Activated CD8-positive, alpha-beta memory T cell treated with anti-CD3 and anti-CD28 coated beads for 48 hours (primary cell): ENCODE results near the gene DOCK11.

ENCODE experiments used
- DNase-seq, 3 experiments: peaks; one replicate each; pipeline ENCODE4 v3.0.0-alpha.2; 2020; ENCODE audit warnings: low read depth in 2 of 3, low spot score in 2 of 3

The DOCK11 gene

DNA sequence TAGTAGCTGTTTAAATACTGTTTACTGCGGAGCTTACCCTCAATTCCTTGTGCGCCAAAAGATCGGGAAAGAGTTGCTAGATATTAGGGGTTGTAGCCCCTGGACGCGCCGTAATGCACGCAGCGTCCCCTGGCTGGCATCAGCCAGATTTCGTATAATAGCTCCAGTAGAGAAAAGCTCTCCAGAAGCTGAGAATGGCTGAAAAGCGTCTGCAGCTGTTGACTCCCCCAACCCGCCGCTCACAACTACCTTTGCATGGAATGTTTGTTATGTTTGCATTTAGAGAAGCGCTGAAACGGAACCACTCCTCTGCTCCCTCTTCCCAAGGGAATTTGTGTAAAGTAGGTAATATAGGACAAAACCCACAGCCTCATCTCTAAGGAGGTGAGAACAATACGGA lies 3.7 kb downstream of the DOCK11 start:
- no peak for DNase-seq

GRCh38 chrX:118502161-118502789 lies 6.7 kb downstream of the DOCK11 start:
- no peak for DNase-seq

DNA sequence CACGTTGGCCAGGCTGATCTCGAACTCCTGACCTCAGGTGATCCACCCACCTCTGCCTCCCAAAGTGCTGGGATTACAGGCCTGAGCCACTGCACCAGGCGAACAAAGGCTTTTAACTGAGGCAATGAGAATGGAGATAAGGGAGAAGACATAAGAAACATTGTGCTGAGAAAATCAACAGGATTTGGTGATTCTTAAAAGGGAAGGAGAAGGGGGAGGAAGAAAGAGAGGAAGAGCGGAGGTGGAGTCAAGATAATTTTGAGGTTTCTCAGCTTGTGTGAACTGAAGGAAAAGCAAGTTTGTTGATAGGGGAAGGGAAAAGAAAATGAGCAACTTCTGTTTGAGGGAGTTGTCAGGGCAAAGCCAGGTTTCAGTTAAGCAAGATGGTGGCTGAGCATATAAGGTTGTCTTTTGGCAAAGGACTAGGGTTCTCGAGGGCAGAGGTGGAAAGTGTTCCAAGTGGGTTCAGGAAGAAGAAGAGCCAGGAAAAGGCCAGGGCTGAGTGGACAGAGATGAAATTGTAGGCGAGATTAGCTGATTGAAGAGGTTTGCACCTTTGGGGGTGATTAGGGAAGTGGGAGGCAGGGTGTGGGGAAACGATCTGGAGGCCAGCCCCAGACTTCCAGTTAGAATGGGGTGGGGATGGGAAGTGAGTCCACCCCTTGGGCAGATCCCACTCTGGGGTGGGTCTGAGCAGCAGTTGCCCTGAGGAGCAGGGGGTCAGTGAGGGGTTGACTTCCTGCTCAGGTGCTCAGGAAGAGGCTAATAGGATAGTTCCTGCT lies 7.8 kb downstream of the DOCK11 start:
- no peak for DNase-seq

- DNase-seq, result no peak
Observed at GRCh38 chrX:118504581-118504980, 9.0 kb downstream of the DOCK11 start.

DNA sequence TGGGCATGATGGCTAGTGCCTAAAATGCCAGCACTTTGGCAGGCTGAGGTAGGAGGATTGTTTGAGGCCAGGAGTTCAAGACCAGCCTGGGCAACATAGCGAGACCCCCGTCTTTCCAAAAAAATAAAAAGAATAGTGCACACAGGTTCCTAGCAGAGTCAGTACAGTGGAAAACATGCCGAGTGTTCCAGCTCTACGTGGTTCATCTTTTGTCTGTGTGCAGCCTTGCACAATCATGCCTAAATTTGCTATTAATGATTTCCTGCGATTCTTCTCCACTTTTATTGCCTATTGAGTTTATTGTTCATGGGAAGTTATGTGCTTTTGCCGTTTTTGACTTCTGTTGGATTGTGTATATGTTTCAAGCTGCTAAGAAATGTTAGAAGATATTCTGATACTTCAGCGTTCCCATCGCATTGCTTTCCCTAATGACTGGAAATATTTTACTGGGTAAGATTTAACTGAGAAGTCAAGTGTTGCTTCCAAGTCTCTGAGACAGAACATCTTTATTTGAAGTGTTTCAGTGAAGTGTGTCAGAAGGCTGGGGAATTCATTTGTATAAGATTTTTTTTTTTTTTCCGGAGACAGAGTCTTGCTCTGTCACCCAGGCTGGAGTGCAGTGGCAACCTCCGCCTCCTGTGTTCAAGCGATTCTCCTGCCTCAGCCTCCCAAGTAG lies 11.3 kb downstream of the DOCK11 start:
- no peak for DNase-seq

DNA sequence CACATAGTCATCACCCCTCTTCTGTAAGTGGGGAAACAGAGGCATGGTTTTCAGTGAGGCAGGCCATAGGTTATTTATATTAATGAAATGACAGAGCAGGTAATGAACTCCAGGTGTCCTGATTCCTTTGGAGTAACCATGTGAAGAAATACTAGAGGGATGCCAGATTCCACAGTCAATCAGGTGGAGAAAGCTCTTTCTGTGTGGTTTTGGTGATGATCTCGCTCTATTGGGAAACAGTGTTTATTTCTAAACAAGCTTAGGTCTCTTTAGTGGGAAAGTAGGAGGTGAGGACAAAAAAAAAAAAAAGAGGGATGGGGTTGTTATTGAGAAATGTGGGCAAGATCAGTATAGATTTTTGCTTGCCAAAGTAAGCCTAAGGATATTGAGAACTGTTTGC lies 12.2 kb downstream of the DOCK11 start:
- no peak for DNase-seq

DNA sequence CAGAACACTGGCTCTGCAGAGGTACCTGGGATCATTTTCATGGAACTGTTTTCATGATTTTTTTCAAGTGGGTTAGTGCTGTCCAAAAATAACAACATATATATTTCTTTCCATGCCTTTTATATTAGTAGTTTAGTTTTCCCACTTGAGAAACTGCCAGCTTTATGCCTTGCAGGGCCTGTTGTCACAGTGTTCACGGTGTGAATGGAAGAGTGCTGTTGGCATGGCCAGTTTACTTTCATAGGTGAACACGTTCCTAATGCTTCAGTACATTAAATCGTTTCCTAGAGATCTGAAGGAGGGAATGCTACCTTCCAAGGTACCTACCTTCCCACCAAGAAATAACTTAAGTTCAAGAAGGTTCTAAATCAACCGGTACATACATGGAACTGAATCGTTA lies 12.6 kb downstream of the DOCK11 start:
- DNase-seq, result no peak

DNA sequence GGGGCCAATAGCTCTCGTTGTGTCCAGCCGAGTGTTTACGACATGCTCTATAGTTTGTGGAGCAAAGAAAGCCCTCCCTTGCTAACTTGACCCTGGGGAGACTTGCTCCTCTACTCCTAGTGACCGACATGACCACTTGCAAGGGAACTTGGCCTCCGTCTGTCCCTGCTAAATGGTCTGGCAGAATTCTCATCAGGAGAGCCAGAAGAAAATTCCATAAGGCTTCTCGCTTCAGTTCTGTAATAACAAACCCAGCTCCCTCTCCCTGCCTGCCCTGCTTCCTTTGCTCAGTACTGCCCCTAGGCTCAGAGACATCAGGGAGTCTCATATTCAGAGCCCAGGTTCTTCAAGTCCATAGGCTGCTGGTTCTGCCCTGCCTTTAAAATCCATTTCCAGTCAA lies 13.0 kb downstream of the DOCK11 start:
- DNase-seq, result no peak

GRCh38 chrX:118510111-118510510 lies 14.5 kb downstream of the DOCK11 start:
- DNase-seq, result no peak

GRCh38 chrX:118513120-118513898 lies 17.7 kb downstream of the DOCK11 start:
- DNase-seq, result no peak

DNA sequence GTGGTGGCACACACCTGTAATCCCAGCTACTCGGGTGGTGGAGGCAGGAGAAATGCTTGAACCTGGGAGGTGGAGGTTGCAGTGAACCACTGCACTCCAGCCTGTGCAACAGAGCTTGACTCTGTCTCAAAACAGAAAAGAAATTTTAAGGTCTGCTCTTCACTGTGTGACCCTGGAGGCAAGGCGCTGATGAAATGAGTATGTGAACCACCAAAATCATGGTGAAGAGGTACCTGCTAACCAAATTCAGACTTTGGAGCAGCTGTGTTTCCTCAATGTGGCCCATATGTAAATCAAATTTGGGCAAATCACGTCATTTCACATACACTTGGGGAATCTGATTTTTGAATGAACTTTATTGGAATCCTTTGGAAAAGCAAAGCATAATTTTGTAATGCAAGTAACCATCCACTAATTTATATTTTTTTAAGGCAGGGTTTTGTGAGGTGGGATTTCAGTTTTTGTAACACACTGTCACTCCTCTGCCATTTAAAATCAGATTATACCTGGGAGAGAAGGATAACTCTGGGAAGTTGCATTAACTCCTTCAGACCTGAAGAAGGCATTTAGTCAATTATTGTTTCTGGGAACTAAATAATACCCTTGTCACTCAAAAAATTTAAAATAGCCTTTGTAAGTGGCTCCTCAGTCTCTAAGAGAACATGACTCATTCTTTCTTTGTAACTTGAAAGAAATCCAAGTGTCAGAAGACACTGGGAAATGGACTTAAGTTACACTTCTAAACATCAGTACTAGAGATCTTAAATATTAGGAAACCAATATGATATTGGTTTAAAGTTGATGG lies 24.0 kb downstream of the DOCK11 start:
- DNase-seq, result no peak

DNA sequence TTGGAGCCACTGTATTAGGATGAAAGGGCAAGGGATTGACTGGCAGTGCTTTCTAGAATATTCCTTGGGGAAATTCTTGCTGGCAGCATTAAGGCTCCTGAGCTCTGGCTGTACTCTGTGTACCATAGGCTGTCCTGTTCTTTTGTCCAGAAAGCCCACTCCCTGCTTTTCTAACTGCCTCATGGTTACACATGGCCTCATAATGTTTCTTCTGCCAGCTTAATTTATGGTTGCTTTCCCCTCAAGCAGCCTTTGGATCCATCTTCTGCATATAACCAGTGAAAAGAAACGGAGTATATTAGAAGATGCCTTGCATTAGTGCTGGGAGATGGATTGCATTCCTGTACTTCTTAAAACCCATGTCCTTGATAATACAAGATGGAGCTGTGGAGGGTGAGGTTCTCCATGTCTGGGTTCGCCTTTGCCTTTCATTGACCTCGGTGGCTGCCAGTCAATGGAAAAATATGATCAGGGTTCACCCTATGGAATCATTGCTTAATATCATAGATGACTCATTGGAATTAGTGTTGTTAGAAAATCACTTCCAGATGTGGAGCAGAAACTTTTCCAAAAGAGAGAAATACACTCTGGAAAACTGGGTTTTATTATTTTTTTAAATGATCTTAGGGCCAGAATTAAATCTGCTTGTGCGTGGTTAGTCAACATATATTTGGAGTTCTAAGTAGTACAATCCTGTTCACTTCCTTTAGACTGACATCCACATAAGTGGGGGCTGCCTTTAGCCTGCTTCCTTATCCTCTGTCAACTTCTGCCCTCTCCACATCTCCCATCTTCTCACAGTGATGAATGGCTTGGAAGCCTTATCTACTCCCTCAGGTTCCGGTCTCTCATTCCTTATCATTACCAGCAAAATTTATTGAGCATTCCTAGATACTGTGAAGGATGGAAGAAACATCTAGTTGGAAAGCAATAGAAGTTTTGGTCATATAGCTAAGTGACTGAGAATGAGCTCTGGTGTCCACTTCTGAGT lies 24.9 kb downstream of the DOCK11 start:
- DNase-seq, result no peak

DNA sequence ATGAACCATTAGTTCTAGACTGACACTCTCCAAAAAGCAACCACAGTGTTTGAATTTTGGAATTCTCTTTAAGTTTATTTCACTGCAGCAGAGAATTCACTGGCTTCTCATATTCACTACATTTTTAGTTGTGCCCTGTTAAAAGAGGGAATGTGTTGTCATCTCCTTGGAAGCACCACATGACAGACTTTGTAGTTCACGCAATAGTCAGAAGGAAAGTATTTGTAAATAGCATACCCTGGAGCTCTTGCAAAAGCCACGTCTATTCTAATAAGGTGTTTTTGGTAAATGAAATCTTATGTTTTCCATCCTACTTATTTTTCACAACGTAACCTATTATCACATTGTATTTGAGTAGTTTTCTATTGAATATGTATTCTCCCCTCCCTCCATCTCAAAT lies 25.8 kb downstream of the DOCK11 start:
- no peak for DNase-seq

DNA sequence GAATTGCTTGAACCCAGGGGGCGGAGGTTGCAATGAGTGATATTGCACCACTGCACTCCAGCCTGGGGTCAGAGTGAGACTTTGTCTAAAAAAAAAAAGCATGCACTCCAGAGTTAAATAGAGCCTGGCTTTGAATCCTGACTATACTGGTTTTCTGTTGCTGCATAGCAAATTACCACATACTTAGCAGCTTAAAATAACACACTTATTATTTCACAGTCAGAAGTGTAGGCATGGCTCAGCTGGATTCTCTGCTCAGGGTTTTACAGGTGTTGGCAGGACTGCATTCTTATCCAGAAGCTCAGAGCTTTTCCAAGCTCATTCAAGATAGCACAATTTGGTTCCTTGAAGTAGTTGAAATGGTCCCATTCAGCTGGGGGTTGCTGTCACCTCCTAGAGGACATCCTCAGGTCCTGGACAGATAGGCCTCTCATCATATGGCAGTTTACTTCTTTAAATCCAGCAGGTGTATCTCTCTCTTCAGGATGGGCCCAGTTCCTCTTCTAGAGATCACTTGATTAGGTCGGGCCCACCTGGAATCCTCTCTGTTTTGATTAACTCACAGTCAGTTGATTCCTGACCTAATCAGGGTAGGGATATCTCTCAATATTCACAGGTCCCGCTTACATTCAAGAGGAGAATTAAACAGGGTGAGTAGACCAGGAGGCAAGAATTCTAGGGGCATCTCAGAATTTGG lies 26.8 kb downstream of the DOCK11 start:
- no peak for DNase-seq

DNA sequence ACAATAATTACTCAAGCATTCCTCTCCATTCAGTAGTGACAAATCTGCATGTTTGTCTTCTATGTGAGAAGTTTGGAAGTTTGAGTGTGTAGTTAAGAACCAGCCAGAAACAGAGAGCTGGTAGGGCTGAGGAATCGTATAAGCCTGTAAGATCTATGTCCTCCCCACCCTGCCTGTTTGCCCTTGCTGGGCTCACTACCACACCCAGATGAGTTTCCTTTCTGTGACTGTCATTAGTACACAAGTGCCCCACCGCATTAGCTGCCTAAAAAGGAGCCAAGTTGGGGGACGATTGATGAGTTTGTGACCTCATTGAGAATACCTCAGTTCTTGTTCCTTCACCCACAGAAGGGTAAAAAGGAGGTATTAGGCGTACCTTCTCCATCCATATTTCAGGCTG lies 28.3 kb downstream of the DOCK11 start:
- no peak for DNase-seq

- no peak for DNase-seq
Observed at GRCh38 chrX:118524344-118524743, 28.7 kb downstream of the DOCK11 start.

- DNase-seq, result no peak
Observed at GRCh38 chrX:118525174-118525730, 29.6 kb downstream of the DOCK11 start.

GRCh38 chrX:118526149-118526548 lies 30.5 kb downstream of the DOCK11 start:
- DNase-seq, result no peak
